Activated T-cell treated with anti-CD3 and anti-CD28 coated beads, Interleukin-2, amount 50 U/mL, for 1 hour (primary cell): ENCODE results near the gene DRGX.

Experiments used
- DNase-seq: peaks from one replicate; pipeline ENCODE4 v3.0.0-alpha.2; 2020

DRGX gene

GRCh38 chr10:49333192-49333591 is 62.7 kb downstream of the DRGX start:
- no peak for DNase-seq

GRCh38 chr10:49332768-49333167 is 63.1 kb downstream of the DRGX start:
- no peak for DNase-seq

- DNase-seq = no peak
Observed at GRCh38 chr10:49332333-49332732, 63.6 kb downstream of the DRGX start.

- DNase-seq = no peak
Observed at GRCh38 chr10:49331431-49331830, 64.5 kb downstream of the DRGX start.

GRCh38 chr10:49330127-49330665 is 65.7 kb downstream of the DRGX start:
- no peak for DNase-seq

GRCh38 chr10:49329146-49329505 is 66.8 kb downstream of the DRGX start:
- no peak for DNase-seq

GRCh38 chr10:49328401-49329145 is 67.3 kb downstream of the DRGX start:
- DNase-seq = no peak

- no peak for DNase-seq
Observed at GRCh38 chr10:49327036-49327813, 68.7 kb downstream of the DRGX start.

GRCh38 chr10:49325916-49326783 is 69.7 kb downstream of the DRGX start:
- no peak for DNase-seq

- DNase-seq = no peak
Observed at GRCh38 chr10:49325131-49325915, 70.6 kb downstream of the DRGX start.

GRCh38 chr10:49324711-49325110 is 71.2 kb downstream of the DRGX start:
- no peak for DNase-seq

GRCh38 chr10:49323896-49324270 is 72.0 kb downstream of the DRGX start:
- no peak for DNase-seq

GRCh38 chr10:49323171-49323895 is 72.6 kb downstream of the DRGX start:
- DNase-seq = no peak

- DNase-seq = no peak
Observed at GRCh38 chr10:49322371-49323170, 73.3 kb downstream of the DRGX start.

GRCh38 chr10:49321021-49321420 is 74.9 kb downstream of the DRGX start:
- DNase-seq = no peak

GRCh38 chr10:49320191-49320590 is 75.7 kb downstream of the DRGX start:
- DNase-seq = no peak

- no peak for DNase-seq
Observed at GRCh38 chr10:49319206-49319605, 76.7 kb downstream of the DRGX start.

GRCh38 chr10:49318755-49319154 is 77.1 kb downstream of the DRGX start:
- no peak for DNase-seq

- no peak for DNase-seq
Observed at GRCh38 chr10:49318028-49318427, 77.9 kb downstream of the DRGX start.

- DNase-seq = no peak
Observed at GRCh38 chr10:49314806-49315205, 81.1 kb downstream of the DRGX start.
